ENCODE results near the gene PROX1.

Gene PROX1

GRCh38 chr1:214004795-214005194 is 17.0 kb downstream of the PROX1 start:
- DNase-seq (ENCODE audit: low read depth in 1 of 2, low spot score in 1 of 2): no peak
- peaks cover 6% of the 10 kb centered on the region for H3K27me3 ChIP-seq (ENCODE audit: insufficient read depth, poor library complexity, severe bottlenecking)
- no peak overlapping the region for H3K27ac ChIP-seq (replicated peaks)
- TF ChIP-seq POLR2AphosphoS5 (IDR thresholded peaks at IDR 0.05; ENCODE audit: low read depth): no peak
- TF ChIP-seq, protein P1, sequence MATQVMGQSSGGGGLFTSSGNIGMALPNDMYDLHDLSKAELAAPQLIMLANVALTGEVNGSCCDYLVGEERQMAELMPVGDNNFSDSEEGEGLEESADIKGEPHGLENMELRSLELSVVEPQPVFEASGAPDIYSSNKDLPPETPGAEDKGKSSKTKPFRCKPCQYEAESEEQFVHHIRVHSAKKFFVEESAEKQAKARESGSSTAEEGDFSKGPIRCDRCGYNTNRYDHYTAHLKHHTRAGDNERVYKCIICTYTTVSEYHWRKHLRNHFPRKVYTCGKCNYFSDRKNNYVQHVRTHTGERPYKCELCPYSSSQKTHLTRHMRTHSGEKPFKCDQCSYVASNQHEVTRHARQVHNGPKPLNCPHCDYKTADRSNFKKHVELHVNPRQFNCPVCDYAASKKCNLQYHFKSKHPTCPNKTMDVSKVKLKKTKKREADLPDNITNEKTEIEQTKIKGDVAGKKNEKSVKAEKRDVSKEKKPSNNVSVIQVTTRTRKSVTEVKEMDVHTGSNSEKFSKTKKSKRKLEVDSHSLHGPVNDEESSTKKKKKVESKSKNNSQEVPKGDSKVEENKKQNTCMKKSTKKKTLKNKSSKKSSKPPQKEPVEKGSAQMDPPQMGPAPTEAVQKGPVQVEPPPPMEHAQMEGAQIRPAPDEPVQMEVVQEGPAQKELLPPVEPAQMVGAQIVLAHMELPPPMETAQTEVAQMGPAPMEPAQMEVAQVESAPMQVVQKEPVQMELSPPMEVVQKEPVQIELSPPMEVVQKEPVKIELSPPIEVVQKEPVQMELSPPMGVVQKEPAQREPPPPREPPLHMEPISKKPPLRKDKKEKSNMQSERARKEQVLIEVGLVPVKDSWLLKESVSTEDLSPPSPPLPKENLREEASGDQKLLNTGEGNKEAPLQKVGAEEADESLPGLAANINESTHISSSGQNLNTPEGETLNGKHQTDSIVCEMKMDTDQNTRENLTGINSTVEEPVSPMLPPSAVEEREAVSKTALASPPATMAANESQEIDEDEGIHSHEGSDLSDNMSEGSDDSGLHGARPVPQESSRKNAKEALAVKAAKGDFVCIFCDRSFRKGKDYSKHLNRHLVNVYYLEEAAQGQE (IDR thresholded peaks at IDR 0.05; ENCODE audit: insufficient replicate concordance, low read depth): no peak
- no peak for TF ChIP-seq GABPA (IDR thresholded peaks at IDR 0.05; ENCODE audit: low read depth)
- TF ChIP-seq, protein P2, sequence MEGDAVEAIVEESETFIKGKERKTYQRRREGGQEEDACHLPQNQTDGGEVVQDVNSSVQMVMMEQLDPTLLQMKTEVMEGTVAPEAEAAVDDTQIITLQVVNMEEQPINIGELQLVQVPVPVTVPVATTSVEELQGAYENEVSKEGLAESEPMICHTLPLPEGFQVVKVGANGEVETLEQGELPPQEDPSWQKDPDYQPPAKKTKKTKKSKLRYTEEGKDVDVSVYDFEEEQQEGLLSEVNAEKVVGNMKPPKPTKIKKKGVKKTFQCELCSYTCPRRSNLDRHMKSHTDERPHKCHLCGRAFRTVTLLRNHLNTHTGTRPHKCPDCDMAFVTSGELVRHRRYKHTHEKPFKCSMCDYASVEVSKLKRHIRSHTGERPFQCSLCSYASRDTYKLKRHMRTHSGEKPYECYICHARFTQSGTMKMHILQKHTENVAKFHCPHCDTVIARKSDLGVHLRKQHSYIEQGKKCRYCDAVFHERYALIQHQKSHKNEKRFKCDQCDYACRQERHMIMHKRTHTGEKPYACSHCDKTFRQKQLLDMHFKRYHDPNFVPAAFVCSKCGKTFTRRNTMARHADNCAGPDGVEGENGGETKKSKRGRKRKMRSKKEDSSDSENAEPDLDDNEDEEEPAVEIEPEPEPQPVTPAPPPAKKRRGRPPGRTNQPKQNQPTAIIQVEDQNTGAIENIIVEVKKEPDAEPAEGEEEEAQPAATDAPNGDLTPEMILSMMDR (IDR thresholded peaks at IDR 0.05; ENCODE audit: insufficient read depth, low read length): no peak
- no peak for TF ChIP-seq SPI1 (IDR thresholded peaks at IDR 0.05; ENCODE audit: borderline replicate concordance, low read depth)
- no peak overlapping the region for H3K4me3 ChIP-seq (replicated peaks; ENCODE audit: insufficient read depth, low read length)

DNA sequence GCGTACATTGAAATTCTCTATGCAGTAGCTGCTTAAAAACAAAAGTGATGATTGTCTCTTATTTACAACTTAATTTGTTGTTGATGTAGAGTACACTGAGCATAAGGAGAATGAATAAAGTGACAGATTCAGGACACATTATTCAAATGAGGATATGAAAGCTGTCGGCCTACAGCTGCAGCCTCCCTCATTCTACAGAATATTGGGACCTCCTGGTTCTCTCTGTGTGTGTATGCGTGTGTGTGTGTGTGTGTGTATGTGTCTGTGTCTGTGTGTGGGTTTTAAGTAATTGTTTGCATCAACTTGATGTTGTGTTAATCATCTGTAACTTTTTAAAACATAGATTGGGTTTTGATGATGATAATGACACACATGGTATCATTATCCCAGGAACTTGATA is 17.9 kb downstream of the PROX1 start:
- TF ChIP-seq GABPA (IDR thresholded peaks at IDR 0.05; ENCODE audit: low read depth) (no peak), SPI1 (IDR thresholded peaks at IDR 0.05; ENCODE audit: borderline replicate concordance, low read depth) (no peak), POLR2AphosphoS5 (IDR thresholded peaks at IDR 0.05; ENCODE audit: low read depth) (no peak)
- TF ChIP-seq, protein P1 (IDR thresholded peaks at IDR 0.05; ENCODE audit: insufficient replicate concordance, low read depth): no peak
- TF ChIP-seq, protein P2 (IDR thresholded peaks at IDR 0.05; ENCODE audit: insufficient read depth, low read length): no peak
- no peak overlapping the region for H3K27ac ChIP-seq (replicated peaks)
- H3K27me3 ChIP-seq (ENCODE audit: insufficient read depth, poor library complexity, severe bottlenecking): peaks cover 6% of the 10 kb centered on the region
- no peak overlapping the region for H3K4me3 ChIP-seq (replicated peaks; ENCODE audit: insufficient read depth, low read length)
- DNase-seq (ENCODE audit: low read depth in 1 of 2, low spot score in 1 of 2): no peak

- no peak for DNase-seq (ENCODE audit: low read depth in 1 of 2, low spot score in 1 of 2)
- H3K4me3 ChIP-seq (replicated peaks; ENCODE audit: insufficient read depth, low read length): no peak overlapping the region
- no peak overlapping the region for H3K27ac ChIP-seq (replicated peaks)
- TF ChIP-seq SPI1 (IDR thresholded peaks at IDR 0.05; ENCODE audit: borderline replicate concordance, low read depth) (no peak), GABPA (IDR thresholded peaks at IDR 0.05; ENCODE audit: low read depth) (no peak), POLR2AphosphoS5 (IDR thresholded peaks at IDR 0.05; ENCODE audit: low read depth) (no peak)
- TF ChIP-seq, protein P1 (IDR thresholded peaks at IDR 0.05; ENCODE audit: insufficient replicate concordance, low read depth): no peak
- TF ChIP-seq, protein P2 (IDR thresholded peaks at IDR 0.05; ENCODE audit: insufficient read depth, low read length): no peak
- peaks cover 4% of the 10 kb centered on the region for H3K27me3 ChIP-seq (ENCODE audit: insufficient read depth, poor library complexity, severe bottlenecking)
These were observed 19.1 kb downstream of the PROX1 start for GRCh38 chr1:214006845-214007244.
